Karpas-422 (cell line): Measurements from ENCODE around the gene MLLT1. TPM values are rescaled to one million over a fixed set of nuclear protein-coding genes. Genes with fewer than 3 reads are reported as not detected.
"Not testable (repeated sequence)": the region's sequence is repeated elsewhere in the genome, so short reads cannot be mapped to it uniquely, and the experiment has no call there.

Source experiments
- DNase-seq: peaks from one replicate; pipeline ENCODE4 v3.0.0-alpha.2; 2015
- H2AFZ ChIP-seq: fragments of 200-600 bp; sonication (generic); 2 replicates; pipeline ENCODE4 v1.6.1; 2014; ENCODE audit warnings: antibody characterized with exemption, low read length, mixed read lengths
- H3K27ac ChIP-seq: fragments of 200-600 bp; sonication (generic); 2 replicates; pipeline ENCODE4 v1.5.1; 2014; ENCODE audit warnings: mild to moderate bottlenecking, low read length, moderate library complexity
- H3K27me3 ChIP-seq: fragments of 200-600 bp; sonication (generic); 2 replicates; pipeline ENCODE4 v1.6.1; 2014; ENCODE audit warnings: low read length, mixed read lengths
- H3K36me3 ChIP-seq: fragments of 200-600 bp; sonication (generic); 2 replicates; pipeline ENCODE4 v1.6.1; 2014; ENCODE audit warnings: low read length, mixed read lengths; ENCODE audit not compliant: insufficient read depth
- H3K4me1 ChIP-seq: fragments of 200-600 bp; sonication (generic); 2 replicates; pipeline ENCODE4 v1.6.1; 2014; ENCODE audit warnings: mild to moderate bottlenecking, low read length, mixed read lengths
- H3K4me2 ChIP-seq: fragments of 200-600 bp; sonication (generic); 2 replicates; pipeline ENCODE4 v1.6.1; 2014; ENCODE audit warnings: low read length, low read depth, mild to moderate bottlenecking; ENCODE audit not compliant: poor library complexity, severe bottlenecking
- H3K4me3 ChIP-seq: fragments of 200-600 bp; sonication (generic); 2 replicates; pipeline ENCODE4 v1.5.1; 2014; ENCODE audit warnings: mild to moderate bottlenecking, antibody characterized with exemption, low read length, mixed read lengths
- H3K79me2 ChIP-seq: fragments of 200-600 bp; sonication (generic); 2 replicates; pipeline ENCODE4 v1.6.1; 2014; ENCODE audit warnings: mild to moderate bottlenecking, low read length, mixed read lengths
- H3K9ac ChIP-seq: fragments of 200-600 bp; sonication (generic); 2 replicates; pipeline ENCODE4 v1.6.0; 2014; ENCODE audit warnings: low read length
- H3K9me2 ChIP-seq: fragments of 200-600 bp; sonication (generic), shearing (Covaris generic); replicated peaks from 2 replicates; pipeline ENCODE4 v1.6.0; 2014; ENCODE audit warnings: mild to moderate bottlenecking, low read length, moderate library complexity; ENCODE audit not compliant: insufficient read depth
- H3K9me3 ChIP-seq: fragments of 300-700, 200-600 bp; sonication (generic); 2 replicates; pipeline ENCODE4 v1.6.1; 2014; ENCODE audit warnings: low read length, mixed read lengths
- H4K20me1 ChIP-seq: fragments of 200-600 bp; sonication (generic); 2 replicates; pipeline ENCODE4 v1.6.1; 2014; ENCODE audit warnings: mild to moderate bottlenecking, antibody characterized with exemption, low read length, low read depth; ENCODE audit not compliant: insufficient read depth
- total RNA-seq: library from RNA; depleted of rRNA; stranded (reverse); fragments of >200 nt; shearing (Covaris generic); gene quantifications from 2 replicates; pipeline ENCODE4 v1.2.3, GENCODE V29; 2014; ENCODE audit warnings: low replicate concordance

The MLLT1 gene
- total RNA-seq, 1 experiment from 2014 or later, result 19.5 TPM

GRCh38 chr19:6282393-6282792 is 2.6 kb upstream of the MLLT1 start:
- H3K27ac ChIP-seq, H3K4me2 ChIP-seq, H3K9ac ChIP-seq, H3K9me3 ChIP-seq, H3K27me3 ChIP-seq, H2AFZ ChIP-seq, H3K4me3 ChIP-seq, DNase-seq, H3K9me2 ChIP-seq, H3K36me3 ChIP-seq: not testable (repeated sequence)
- Histone ChIP-seq H4K20me1 (peaks cover 19% of the 10 kb centered on the region; the same call in 1 of the 2 replicates), H3K4me1 (peaks cover 17% of the 10 kb centered on the region), H3K79me2 (peaks cover 21% of the 10 kb centered on the region)

GRCh38 chr19:6279620-6279930 is 200 bp downstream of the MLLT1 start:
- Histone ChIP-seq H3K9me3 (no peaks in the 10 kb centered on the region), H4K20me1 (peaks cover 44% of the 10 kb centered on the region; the same call in 1 of the 2 replicates), H3K4me3 (peak overlapping the region; percentile 82), H3K9ac (peak overlapping the region; percentile 99), H2AFZ (no peak overlapping the region), H3K4me2 (peak overlapping the region; percentile 87), H3K27ac (no peak overlapping the region), H3K4me1 (peaks cover 24% of the 10 kb centered on the region), H3K36me3 (no peaks in the 10 kb centered on the region), H3K27me3 (no peaks in the 10 kb centered on the region), H3K9me2 (no peaks in the 10 kb centered on the region), H3K79me2 (peaks cover 49% of the 10 kb centered on the region)
- no peak for DNase-seq

- no peaks in the 10 kb centered on the region for H3K27me3 ChIP-seq
- no peak overlapping the region for H2AFZ ChIP-seq
- no peaks in the 10 kb centered on the region for H3K9me2 ChIP-seq
- DNase-seq, result peak; percentile 61
- H3K4me3 ChIP-seq, result peak overlapping the region; percentile 82
- H3K79me2 ChIP-seq, result peaks cover 55% of the 10 kb centered on the region
- peak overlapping the region; percentile 99 for H3K9ac ChIP-seq
- peak overlapping the region; percentile 87 for H3K4me2 ChIP-seq
- peaks cover 24% of the 10 kb centered on the region for H3K4me1 ChIP-seq
- H3K27ac ChIP-seq, result peak overlapping the region; percentile 42; the same call in 1 of the 2 replicates
- no peaks in the 10 kb centered on the region for H3K9me3 ChIP-seq
- peaks cover 45% of the 10 kb centered on the region; the same call in 1 of the 2 replicates for H4K20me1 ChIP-seq
- no peaks in the 10 kb centered on the region for H3K36me3 ChIP-seq
Measured at GRCh38 chr19:6278740-6279619, 795 bp downstream of the MLLT1 start.

DNA sequence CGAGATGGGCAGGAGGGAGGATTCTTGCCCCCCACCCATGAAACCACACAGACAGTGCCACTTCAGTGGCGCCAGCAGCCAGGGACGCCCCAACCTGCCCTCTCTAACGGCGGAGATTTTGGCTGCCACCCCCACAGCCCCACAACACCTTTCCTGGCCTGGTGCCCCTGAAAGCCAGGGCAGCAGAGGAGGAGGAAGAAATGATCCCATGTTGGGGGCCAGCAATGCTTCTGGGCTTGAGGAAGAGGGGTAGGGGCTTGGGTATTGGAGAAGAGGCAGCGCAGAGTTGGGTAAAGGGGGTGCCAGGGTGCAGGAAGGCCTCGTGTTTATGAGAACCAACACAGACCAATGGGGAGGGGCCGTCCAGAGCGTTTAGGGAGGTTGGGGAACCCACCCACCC is 1.7 kb downstream of the MLLT1 start:
- no peaks in the 10 kb centered on the region for H3K9me2 ChIP-seq
- H3K4me1 ChIP-seq, result peaks cover 24% of the 10 kb centered on the region
- no peaks in the 10 kb centered on the region for H3K36me3 ChIP-seq
- H4K20me1 ChIP-seq, result peaks cover 51% of the 10 kb centered on the region
- H3K4me2 ChIP-seq, result peak overlapping the region; percentile 87
- H3K9ac ChIP-seq, result peak overlapping the region; percentile 99
- H3K9me3 ChIP-seq, result no peaks in the 10 kb centered on the region
- H2AFZ ChIP-seq, result no peak overlapping the region
- H3K79me2 ChIP-seq, result peaks cover 64% of the 10 kb centered on the region
- no peak overlapping the region for H3K27ac ChIP-seq
- DNase-seq, result no peak
- peak overlapping the region; percentile 82; the same call in 1 of the 2 replicates for H3K4me3 ChIP-seq
- no peaks in the 10 kb centered on the region for H3K27me3 ChIP-seq

- Histone ChIP-seq H3K4me2 (no peak overlapping the region), H3K27me3 (no peaks in the 10 kb centered on the region), H3K4me1 (peaks cover 24% of the 10 kb centered on the region), H3K36me3 (no peaks in the 10 kb centered on the region), H3K27ac (no peak overlapping the region), H3K9me2 (no peaks in the 10 kb centered on the region), H3K4me3 (no peak overlapping the region), H4K20me1 (peaks cover 68% of the 10 kb centered on the region), H2AFZ (no peak overlapping the region), H3K9me3 (no peaks in the 10 kb centered on the region), H3K9ac (no peak overlapping the region), H3K79me2 (peaks cover 80% of the 10 kb centered on the region)
- no peak for DNase-seq
Measured at GRCh38 chr19:6276447-6276846, 3.3 kb downstream of the MLLT1 start.

DNA sequence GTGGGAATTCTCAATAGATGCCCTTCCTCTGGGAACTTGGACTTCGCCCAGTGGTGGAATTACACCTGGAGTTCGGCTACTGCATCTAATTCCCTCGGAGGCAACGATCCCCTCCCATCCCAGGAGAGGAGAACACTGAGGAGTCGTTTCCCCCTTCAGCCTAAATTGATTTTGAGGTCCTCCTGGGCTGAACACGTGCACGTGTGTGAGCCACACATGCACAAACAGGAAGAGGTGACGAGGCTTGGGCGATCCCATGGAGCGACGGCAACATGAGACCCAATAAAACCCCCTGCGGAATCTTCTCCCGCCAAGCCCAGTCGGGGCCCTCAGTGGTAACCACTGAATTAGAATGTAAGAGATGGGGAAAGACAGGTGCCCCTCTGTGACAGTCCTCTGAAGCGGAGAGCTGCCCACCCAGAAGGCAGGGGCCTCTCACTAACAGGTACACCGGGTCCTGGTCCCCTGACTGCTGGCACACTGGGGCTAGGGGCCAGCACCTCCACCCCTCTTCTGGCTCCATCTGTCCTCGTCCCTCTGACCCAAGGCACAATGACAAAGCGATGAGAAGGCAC is 4.5 kb downstream of the MLLT1 start:
- Histone ChIP-seq H4K20me1 (peaks cover 68% of the 10 kb centered on the region), H3K4me2 (no peak overlapping the region), H3K9ac (no peak overlapping the region), H3K27ac (no peak overlapping the region), H3K9me3 (no peaks in the 10 kb centered on the region), H3K79me2 (peaks cover 89% of the 10 kb centered on the region), H3K4me1 (peaks cover 24% of the 10 kb centered on the region), H3K9me2 (no peaks in the 10 kb centered on the region), H3K36me3 (no peaks in the 10 kb centered on the region), H2AFZ (no peak overlapping the region), H3K4me3 (no peak overlapping the region), H3K27me3 (no peaks in the 10 kb centered on the region)
- DNase-seq, result no peak

- Histone ChIP-seq H3K36me3 (no peaks in the 10 kb centered on the region), H3K4me3 (no peak overlapping the region), H3K4me2 (no peak overlapping the region), H2AFZ (no peak overlapping the region), H3K9me3 (no peaks in the 10 kb centered on the region), H3K9ac (no peak overlapping the region), H3K9me2 (no peaks in the 10 kb centered on the region), H3K27me3 (no peaks in the 10 kb centered on the region), H3K79me2 (peaks cover 89% of the 10 kb centered on the region), H3K4me1 (peaks cover 24% of the 10 kb centered on the region), H3K27ac (no peak overlapping the region), H4K20me1 (peaks cover 73% of the 10 kb centered on the region)
- DNase-seq, result no peak
Measured at GRCh38 chr19:6274756-6275155, 5.0 kb downstream of the MLLT1 start.

GRCh38 chr19:6273701-6274601 is 5.8 kb downstream of the MLLT1 start:
- Histone ChIP-seq H3K9ac (no peak overlapping the region), H2AFZ (no peak overlapping the region), H3K9me3 (no peaks in the 10 kb centered on the region), H3K27ac (no peak overlapping the region), H3K4me1 (peaks cover 23% of the 10 kb centered on the region), H4K20me1 (peaks cover 70% of the 10 kb centered on the region), H3K9me2 (no peaks in the 10 kb centered on the region), H3K4me2 (no peak overlapping the region), H3K36me3 (no peaks in the 10 kb centered on the region), H3K79me2 (peaks cover 84% of the 10 kb centered on the region), H3K27me3 (no peaks in the 10 kb centered on the region), H3K4me3 (no peak overlapping the region)
- no peak for DNase-seq
